Uterus (tissue), 4 donors: ENCODE data around the gene SPIRE1. TPM values are rescaled to one million over a fixed set of nuclear protein-coding genes. Genes with fewer than 3 reads are reported as not detected.
"Not testable (repeated sequence)": the region's sequence is repeated elsewhere in the genome, so short reads cannot be mapped to it uniquely, and the experiment has no call there.

Experiments
- DNase-seq, 2 donors: peaks; one replicate each; pipeline ENCODE4 v3.0.0-alpha.2; 2019 to 2020
- H3K27ac ChIP-seq, 2 donors: fragments of 200-600 bp; sonication (generic); 1 replicate in 1 of 2; 2 replicates in 1 of 2; pipeline ENCODE4 v1.5.1; 2016 to 2018
- H3K27me3 ChIP-seq, 2 donors: fragments of 200-600 bp; sonication (generic); one replicate each; pipeline ENCODE4 v1.5.1; 2018 to 2019; ENCODE audit warnings: control low read depth in 1 of 2
- H3K36me3 ChIP-seq, 2 donors: fragments of 200-600 bp; sonication (generic); one replicate each; pipeline ENCODE4 v1.5.1; 2019; ENCODE audit warnings: control low read depth in 1 of 2
- H3K4me1 ChIP-seq, 2 donors: fragments of 200-600 bp; sonication (generic); one replicate each; pipeline ENCODE4 v1.5.1; 2018 to 2019; ENCODE audit warnings: control low read depth in 1 of 2
- H3K4me3 ChIP-seq, 2 donors: fragments of 200-600 bp; sonication (generic); 1 replicate in 1 of 2; 2 replicates in 1 of 2; pipeline ENCODE4 v1.5.1; 2018 to 2019; ENCODE audit warnings: mild to moderate bottlenecking in 1 of 2
- H3K9me3 ChIP-seq, 2 donors: fragments of 200-600 bp; sonication (generic); one replicate each; pipeline ENCODE4 v1.5.1; 2019; ENCODE audit warnings: control low read depth in 1 of 2
- CTCF ChIP-seq, 4 experiments: fragments of 200-600 bp in 2 of 4; fragments of 450-650 bp in 2 of 4; sonication (generic) in 2 of 4; IDR thresholded peaks; one replicate each; pipeline ENCODE4 v1.5.1; 2016 to 2019; ENCODE audit warnings: antibody characterized with exemption in 4 of 4, mild to moderate bottlenecking in 2 of 4, moderate library complexity in 1 of 4
- POLR2A ChIP-seq, 2 donors: fragments of 450-650 bp; IDR thresholded peaks; one replicate each; pipeline ENCODE4 v1.6.1; 2016; ENCODE audit warnings: antibody characterized with exemption in 2 of 2, mild to moderate bottlenecking in 1 of 2, moderate library complexity in 1 of 2
- intact Hi-C: fragments of 100-400 bp; cut with DNase I; formaldehyde crosslinking; loops from one replicate; pipeline ENCODE4 v1.15.1; 2023; ENCODE audit warnings: low total_unique reads
- total RNA-seq, 4 donors: library from RNA; depleted of rRNA in 3 of 4; stranded (reverse); fragments of >200 nt in 3 of 4; gene quantifications; one replicate each; pipeline versions ENCODE4 v1.1.0 to v1.2.4, GENCODE V29; 2014 to 2023
- donor health status: DM: yes; HTN: yes; CAD: no.

SPIRE1 gene
- total RNA-seq, 4 donors from 2014 or later: 12.9 to 78.1 (median 27.5) TPM

GRCh38 chr18:12556946-12557806, 100.7 kb downstream of the SPIRE1 start:
- DNase-seq: no peak
- no peak overlapping the region for H3K27ac ChIP-seq
- H3K4me3 ChIP-seq: no peak overlapping the region
- no peaks in the 10 kb centered on the region for H3K4me1 ChIP-seq
- no peaks in the 10 kb centered on the region for H3K9me3 ChIP-seq
- H3K27me3 ChIP-seq: no peaks in the 10 kb centered on the region
- intact Hi-C loops: no loop called here
- TF ChIP-seq CTCF (IDR thresholded peaks at IDR 0.05) (no peak), POLR2A (IDR thresholded peaks at IDR 0.05) (no peak)
- no peaks in the 10 kb centered on the region for H3K36me3 ChIP-seq

GRCh38 chr18:12554796-12555388, 103.0 kb downstream of the SPIRE1 start:
- intact Hi-C loops: no loop called here
- Histone ChIP-seq H3K9me3 (no peaks in the 10 kb centered on the region), H3K36me3 (no peaks in the 10 kb centered on the region), H3K4me3 (no peak overlapping the region), H3K4me1 (no peaks in the 10 kb centered on the region), H3K27ac (no peak overlapping the region), H3K27me3 (no peaks in the 10 kb centered on the region)
- no peak for DNase-seq
- no peak for TF ChIP-seq CTCF (IDR thresholded peaks at IDR 0.05)
- no peak for TF ChIP-seq POLR2A (IDR thresholded peaks at IDR 0.05)

- Histone ChIP-seq H3K36me3 (no peaks in the 10 kb centered on the region), H3K27ac (no peak overlapping the region), H3K9me3 (no peaks in the 10 kb centered on the region), H3K4me3 (no peak overlapping the region), H3K4me1 (no peaks in the 10 kb centered on the region), H3K27me3 (no peaks in the 10 kb centered on the region)
- no peak for TF ChIP-seq CTCF (IDR thresholded peaks at IDR 0.05)
- TF ChIP-seq POLR2A (IDR thresholded peaks at IDR 0.05): no peak
- intact Hi-C loops: no loop called here
- no peak for DNase-seq
Observed at GRCh38 chr18:12552879-12553242, 105.0 kb downstream of the SPIRE1 start.

- H3K4me3 ChIP-seq, H3K27me3 ChIP-seq, intact Hi-C loops, DNase-seq, H3K27ac ChIP-seq, H3K9me3 ChIP-seq, H3K36me3 ChIP-seq, H3K4me1 ChIP-seq: not testable (repeated sequence)
Observed at GRCh38 chr18:12551943-12552878, 105.7 kb downstream of the SPIRE1 start.

- intact Hi-C loops, H3K27me3 ChIP-seq, DNase-seq, H3K9me3 ChIP-seq, H3K27ac ChIP-seq, H3K4me3 ChIP-seq, H3K36me3 ChIP-seq, H3K4me1 ChIP-seq: not testable (repeated sequence)
Observed at GRCh38 chr18:12551466-12551865, 106.4 kb downstream of the SPIRE1 start.
